ENCODE data around the gene TLE7.

Gene TLE7

DNA sequence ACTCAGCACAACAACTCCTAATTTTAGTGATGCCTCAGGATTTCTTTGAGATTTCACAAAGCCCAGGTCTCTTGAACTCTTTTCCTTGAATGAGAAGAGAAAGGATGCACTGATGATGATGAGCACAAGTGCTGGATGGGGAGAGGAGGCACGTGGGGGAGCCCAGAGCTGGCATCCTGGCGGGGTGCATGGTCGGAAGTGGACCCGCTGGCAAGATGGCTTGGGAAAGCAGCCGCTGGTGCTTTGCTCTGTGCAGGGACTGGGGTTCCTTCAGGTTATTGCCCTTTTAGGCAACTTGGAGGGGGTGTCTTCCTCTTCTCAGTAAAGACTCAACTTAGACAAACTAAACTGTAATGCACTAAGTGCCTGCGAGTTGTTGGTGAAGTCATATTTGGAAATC lies 61.0 kb downstream of the TLE7 start:
- FAIRE-seq, result no peak
- DNase-seq (ENCODE audit: insufficient read length, low spot score), result no peak

All from GM19239 (cell line).